HepG2 (cell line): Measurements from ENCODE around the gene TGM1. TPM values are rescaled to one million over a fixed set of nuclear protein-coding genes. Genes with fewer than 3 reads are reported as not detected.

Experiments
- ARHGAP35 ChIP-seq: sonication (generic); formaldehyde crosslinking; IDR thresholded peaks from 2 replicates; pipeline ENCODE4 v1.9.0; 2022; ENCODE audit warnings: mild to moderate bottlenecking, inconsistent platforms, moderate library complexity, missing genetic modification reagents, borderline replicate concordance
- FOXJ3 ChIP-seq: sonication (generic); formaldehyde crosslinking; IDR thresholded peaks from 2 replicates; pipeline ENCODE4 v1.4.0; 2020; ENCODE audit warnings: missing genetic modification reagents, mild to moderate bottlenecking, borderline replicate concordance
- KLF9 ChIP-seq: IDR thresholded peaks from 2 replicates; pipeline ENCODE4 v1.6.1; 2016; ENCODE audit warnings: low read depth
- MEIS2 ChIP-seq: sonication (generic); formaldehyde crosslinking; IDR thresholded peaks from 2 replicates; pipeline ENCODE4 v1.9.0; 2021; ENCODE audit warnings: mild to moderate bottlenecking, missing genetic modification reagents
- MXD3 ChIP-seq: IDR thresholded peaks from 2 replicates; pipeline ENCODE4 v1.6.1; 2016; ENCODE audit warnings: mild to moderate bottlenecking, missing biosample characterization, missing genetic modification reagents
- MYNN ChIP-seq: sonication (generic); formaldehyde crosslinking; IDR thresholded peaks from 2 replicates; pipeline ENCODE4 v1.4.0; 2020; ENCODE audit warnings: mild to moderate bottlenecking, low read depth, missing genetic modification reagents
- REST ChIP-seq, 2 experiments: IDR thresholded peaks; 2 replicates each; pipeline ENCODE4 v1.6.1; 2011 to 2012; ENCODE audit warnings: low read length in 2 of 2, borderline replicate concordance in 1 of 2, low read depth in 1 of 2, mild to moderate bottlenecking in 1 of 2, moderate library complexity in 1 of 2
- SETDB1 ChIP-seq: sonication (generic); formaldehyde crosslinking; IDR thresholded peaks from 2 replicates; pipeline ENCODE4 v1.5.1; 2020; ENCODE audit warnings: missing genetic modification reagents, mild to moderate bottlenecking, borderline replicate concordance
- TEF ChIP-seq: sonication (generic); formaldehyde crosslinking; IDR thresholded peaks from 2 replicates; pipeline ENCODE4 v1.5.0; 2020; ENCODE audit warnings: missing genetic modification reagents
- THAP8 ChIP-seq: sonication (generic); formaldehyde crosslinking; IDR thresholded peaks from 2 replicates; pipeline ENCODE4 v1.5.1; 2020; ENCODE audit warnings: missing genetic modification reagents, mild to moderate bottlenecking, borderline replicate concordance
- ZBTB7A ChIP-seq: sonication (generic); formaldehyde crosslinking; IDR thresholded peaks from 2 replicates; pipeline ENCODE4 v1.8.0; 2022; ENCODE audit warnings: mild to moderate bottlenecking, missing genetic modification reagents
- ZNF337 ChIP-seq: sonication (generic); formaldehyde crosslinking; IDR thresholded peaks from 2 replicates; pipeline ENCODE4 v1.5.1; 2020; ENCODE audit warnings: missing genetic modification reagents, low read depth, mild to moderate bottlenecking, borderline replicate concordance
- ZNF382 ChIP-seq: sonication (generic); formaldehyde crosslinking; IDR thresholded peaks from 2 replicates; pipeline ENCODE4 v1.5.0; 2020; ENCODE audit warnings: missing genetic modification reagents, mild to moderate bottlenecking, borderline replicate concordance
- ZNF468 ChIP-seq: sonication (generic); formaldehyde crosslinking; IDR thresholded peaks from 2 replicates; pipeline ENCODE4 v1.8.0; 2022; ENCODE audit warnings: mild to moderate bottlenecking, moderate library complexity, missing genetic modification reagents
- ZNF646 ChIP-seq: sonication (generic); formaldehyde crosslinking; IDR thresholded peaks from 2 replicates; pipeline ENCODE4 v1.9.0; 2021; ENCODE audit warnings: mild to moderate bottlenecking, missing genetic modification reagents
- polyA plus RNA-seq, 8 experiments: library from polyadenylated mRNA; depleted of rRNA in 3 of 8; stranded (reverse) in 7 of 8; unstranded in 1 of 8; fragments of >200 nt; fragmentation: Illumina TruSeq in 4 of 8; extraction: Trizol in 4 of 8; gene quantifications; 2 replicates each; pipeline versions ENCODE4 v1.2.1 to v1.2.3, GENCODE V29; 2011 to 2016; ENCODE audit warnings: low read depth in 4 of 8, missing spikeins in 1 of 8, mixed read lengths in 1 of 8; ENCODE audit not compliant: insufficient read depth in 1 of 8
- total RNA-seq, 5 experiments: library from RNA; depleted of rRNA; stranded (reverse); fragments of >200 nt; fragmentation: Illumina TruSeq; extraction: Trizol; gene quantifications; 2 replicates each; pipeline ENCODE4 v1.2.3, GENCODE V29; 2016; ENCODE audit warnings: low read depth in 1 of 5

TGM1 gene
- total and polyA plus RNA-seq, 2 of the 13 experiments (the other 11 are each of a cell fraction or from before 2014, with no cell fraction given), result 3.2 to 10.6 TPM

GRCh38 chr14:24252289-24253124 is 10.5 kb downstream of the TGM1 start (continued):
- no peak for TF ChIP-seq ZNF382 (CRISPR knock-in tag)
- TF ChIP-seq THAP8 (CRISPR knock-in tag), result no peak
- TF ChIP-seq SETDB1 (CRISPR knock-in tag), result no peak; the same call in 1 of the 2 replicates
- TF ChIP-seq ARHGAP35 (CRISPR knock-in tag), result peak; percentile 78; the same call in 1 of the 2 replicates
- TF ChIP-seq MYNN, result peak; percentile 49; the same call in 1 of the 2 replicates
- TF ChIP-seq REST (IDR thresholded peaks at IDR 0.05; ENCODE audit: borderline replicate concordance in 1 of 2, low read depth in 1 of 2, low read length in 2 of 2), result no peak; a peak in 1 of 4 replicates
- 0 out of 2 replicates have a peak, but pooled peaks have one; percentile 8 for TF ChIP-seq MXD3 (CRISPR knock-in tag)
- no peak for TF ChIP-seq KLF9 (CRISPR knock-in tag)
- peak; percentile 40; the same call in 1 of the 2 replicates for TF ChIP-seq FOXJ3 (CRISPR knock-in tag)
- no peak for TF ChIP-seq ZNF337 (CRISPR knock-in tag)
- no peak for TF ChIP-seq ZNF646 (CRISPR knock-in tag)
- peak; percentile 85; the same call in 1 of the 2 replicates for TF ChIP-seq ZBTB7A (CRISPR knock-in tag)
- peak; percentile 71 for TF ChIP-seq MEIS2 (CRISPR knock-in tag)
- TF ChIP-seq TEF (CRISPR knock-in tag), result no peak
- no peak for TF ChIP-seq ZNF468 (CRISPR knock-in tag)
